MM.1S (cell line): ENCODE data around the gene MYD88.

Source experiments
- CTCF ChIP-seq: fragments of 300-600 bp; sonication (generic); IDR thresholded peaks from 2 replicates; pipeline ENCODE4 v1.5.1; 2016; ENCODE audit warnings: antibody characterized with exemption, low read length, mixed read lengths
- EZH2 ChIP-seq: fragments of 300-600 bp; sonication (generic); optimal IDR thresholded peaks from 2 replicates; pipeline ENCODE3; 2017; ENCODE audit warnings: low read depth, mild to moderate bottlenecking, antibody characterized with exemption, low read length, mixed read lengths
- EZH2phosphoT487 ChIP-seq: fragments of 300-600 bp; sonication (generic); IDR thresholded peaks from 2 replicates; pipeline ENCODE4 v1.6.1; 2018; ENCODE audit warnings: antibody characterized with exemption, low read length

GRCh38 chr3:38170722-38171121 lies 32.3 kb downstream of the MYD88 start:
- TF ChIP-seq CTCF: no peak
- no peak for TF ChIP-seq EZH2
- no peak for TF ChIP-seq EZH2phosphoT487
